NCI-H146 treated with DMSO at 0.1 percent for 48 hours (cell line): ENCODE measurements around the gene MEGF6.
"Not testable (repeated sequence)": the region's sequence is repeated elsewhere in the genome, so short reads cannot be mapped to it uniquely, and the experiment has no call there.

Experiments used
- DNase-seq: peaks from one replicate; lab custom pipeline; 2025; ENCODE audit not compliant: unreplicated experiment; lab: John Stamatoyannopoulos, UW

The MEGF6 gene

DNA sequence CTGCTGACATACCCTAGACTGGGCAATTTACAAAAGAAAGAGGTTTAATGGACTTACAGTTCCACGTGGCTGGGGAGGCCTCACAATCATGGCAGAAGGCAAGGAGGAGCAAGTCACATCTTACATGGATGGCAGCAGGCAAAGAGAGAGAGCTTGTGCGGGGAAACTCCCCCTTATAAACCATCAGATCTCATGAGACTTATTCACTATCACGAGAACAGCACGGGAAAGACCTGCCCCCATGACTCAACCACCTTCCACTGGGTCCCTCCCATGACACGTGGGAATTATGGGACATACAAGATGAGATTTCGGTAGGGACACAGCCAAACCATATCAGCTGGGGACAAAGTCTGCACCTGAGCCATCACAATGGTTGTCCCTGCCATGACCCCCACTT is 35.8 kb downstream of the MEGF6 start:
- DNase-seq, result not testable (repeated sequence)

DNA sequence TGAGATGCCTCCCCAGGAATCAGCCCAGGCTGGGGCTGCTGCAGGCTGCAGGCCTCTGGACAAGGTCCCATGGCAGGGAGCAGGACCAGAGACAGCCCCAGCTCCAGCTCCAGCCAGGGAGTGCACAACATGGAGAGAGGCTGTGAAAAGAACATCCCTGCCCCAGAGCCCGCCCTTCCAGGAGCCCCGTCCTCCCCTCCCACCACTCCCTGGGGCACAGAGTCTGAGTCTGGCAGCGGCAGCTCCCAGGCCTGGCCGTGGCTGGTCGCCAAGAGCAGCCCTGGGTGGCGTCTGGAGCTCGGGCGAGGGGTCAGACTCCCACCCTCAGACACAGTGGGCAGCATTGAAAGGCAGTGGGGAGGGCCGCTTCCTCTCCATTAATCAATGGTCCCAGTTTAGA is 37.8 kb downstream of the MEGF6 start:
- DNase-seq, result no peak

DNA sequence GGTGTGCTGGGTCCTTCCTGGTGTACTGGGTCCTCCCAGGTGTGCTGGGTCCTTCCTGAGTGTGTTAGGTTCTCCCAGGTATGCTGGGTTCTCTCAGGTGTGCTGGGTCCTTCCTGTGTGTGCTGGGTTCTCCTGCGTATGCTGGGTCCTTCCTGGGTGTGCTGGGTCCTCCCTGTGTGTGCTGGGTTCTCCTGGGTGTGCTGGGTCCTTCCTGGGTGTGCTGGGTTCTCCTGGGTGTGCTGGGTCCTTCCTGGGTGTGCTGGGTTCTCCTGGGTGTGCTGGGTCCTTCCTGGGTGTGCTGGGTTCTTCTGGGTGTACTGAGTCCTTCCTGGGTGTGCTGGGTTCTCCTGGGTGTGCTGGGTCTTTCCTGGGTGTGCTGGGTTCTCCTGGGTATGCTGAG is 38.7 kb downstream of the MEGF6 start:
- DNase-seq, result not testable (repeated sequence)

DNA sequence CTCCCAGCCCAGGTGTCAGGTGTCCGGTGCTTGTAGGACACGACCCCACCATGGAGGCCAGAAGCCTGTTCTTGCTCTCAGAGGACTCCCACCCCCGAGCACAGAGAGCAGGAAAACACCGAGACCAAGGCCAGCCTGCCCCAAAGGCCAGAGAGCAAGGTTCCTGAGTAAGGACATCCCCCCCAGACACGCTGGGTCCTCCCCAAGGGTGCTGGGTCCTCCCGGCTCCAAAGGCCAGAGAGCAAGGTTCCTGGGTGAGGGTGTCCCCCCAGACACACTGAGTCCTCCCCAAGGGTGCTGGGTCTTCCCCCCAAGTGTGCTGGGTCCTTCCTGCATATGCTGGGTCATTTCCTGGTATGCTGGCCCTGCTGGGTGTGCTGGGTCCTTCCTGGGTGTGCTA is 40.0 kb downstream of the MEGF6 start:
- no peak for DNase-seq

DNA sequence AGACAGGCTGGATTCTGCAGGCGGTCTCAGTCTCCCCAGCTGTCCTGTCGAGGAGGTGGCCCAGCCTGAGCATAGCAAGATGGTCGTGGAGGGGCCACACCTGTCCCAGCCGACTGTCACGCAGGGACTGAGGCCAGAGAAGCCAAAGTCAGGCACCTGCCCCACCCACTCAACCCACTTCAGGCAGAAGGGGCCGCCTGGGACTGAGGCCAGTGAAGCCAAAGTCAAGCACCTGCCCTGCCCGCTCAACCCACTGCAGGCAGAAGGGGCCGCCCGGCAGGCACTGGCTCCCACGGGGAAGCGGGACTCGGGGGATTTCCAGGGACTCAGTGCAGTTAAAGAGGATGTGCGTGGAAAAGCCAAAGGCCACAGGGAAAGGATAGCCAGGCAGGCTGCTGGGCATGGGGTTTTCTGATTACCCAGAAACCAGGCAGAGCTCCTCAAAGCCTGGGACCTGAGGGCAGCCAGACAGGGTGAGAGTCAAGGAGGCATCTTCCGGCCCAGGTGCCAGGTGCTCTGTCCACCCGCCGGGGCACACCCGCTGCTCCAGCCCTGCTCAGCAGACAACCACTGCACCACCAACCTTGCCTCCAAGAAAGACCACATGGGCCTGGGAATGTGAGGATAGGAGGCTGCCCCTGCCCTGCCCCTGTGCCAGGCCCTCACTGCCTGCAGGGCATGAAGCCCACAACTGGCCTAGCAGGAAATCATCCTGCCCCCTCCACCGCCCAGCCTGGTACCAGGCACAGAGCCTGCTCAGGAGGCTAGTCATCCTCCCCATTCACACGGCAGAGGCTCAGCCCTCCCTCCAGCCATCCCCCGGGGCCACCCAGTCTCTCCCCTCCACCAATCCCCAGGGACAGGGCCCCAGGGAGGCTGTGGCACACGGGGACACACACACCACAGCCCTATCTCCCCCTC is 41.0 kb downstream of the MEGF6 start:
- DNase-seq, result no peak

DNA sequence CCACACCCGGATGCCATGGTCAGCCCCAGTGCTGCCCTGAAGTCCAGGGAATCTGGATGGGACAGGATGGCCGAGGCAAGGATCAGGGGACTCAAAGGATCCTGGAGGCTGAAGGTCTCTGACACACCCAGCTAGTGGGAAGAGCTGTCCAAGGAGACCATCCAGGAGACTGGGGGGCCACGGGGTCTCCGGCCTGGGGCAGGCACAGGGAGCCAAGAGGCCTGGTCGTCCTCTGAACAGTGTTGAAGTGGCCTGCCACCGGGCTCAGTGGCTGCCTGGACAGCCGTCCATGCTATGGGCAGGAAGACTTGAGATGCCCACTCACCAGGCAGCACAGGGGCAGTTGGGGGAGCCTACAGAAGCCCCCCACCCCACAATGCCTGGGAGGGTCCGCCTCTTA is 41.9 kb downstream of the MEGF6 start:
- no peak for DNase-seq

DNA sequence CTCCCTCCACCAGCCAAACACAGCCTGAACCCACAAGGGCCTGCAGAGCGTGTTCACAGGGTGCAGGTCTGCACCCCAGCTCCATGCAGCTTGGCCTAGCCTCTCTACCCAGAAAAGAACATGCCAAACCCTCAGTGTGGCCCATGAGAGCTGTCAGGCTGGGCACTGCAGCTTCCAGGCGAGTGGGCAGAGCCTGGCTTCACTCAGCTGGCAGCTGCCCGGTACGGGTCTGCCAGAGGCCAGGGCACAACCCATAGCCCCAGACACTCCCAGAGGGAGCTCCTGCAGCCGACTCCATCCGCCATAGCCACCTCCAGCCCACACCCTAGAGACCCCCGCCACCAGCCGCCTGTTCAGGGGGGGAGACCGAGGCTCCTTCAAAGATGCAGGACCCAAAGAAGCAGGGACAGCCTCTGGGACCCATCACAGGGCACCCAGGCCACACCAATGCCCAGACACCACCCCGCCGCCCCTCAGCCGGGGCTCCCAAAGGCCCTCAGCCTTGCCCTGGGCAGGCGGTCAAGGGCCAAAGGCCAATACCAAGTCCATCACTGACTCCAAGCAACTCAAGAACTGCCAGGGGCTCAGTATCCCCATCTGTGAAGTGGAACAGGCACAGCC is 42.4 kb downstream of the MEGF6 start:
- no peak for DNase-seq

DNA sequence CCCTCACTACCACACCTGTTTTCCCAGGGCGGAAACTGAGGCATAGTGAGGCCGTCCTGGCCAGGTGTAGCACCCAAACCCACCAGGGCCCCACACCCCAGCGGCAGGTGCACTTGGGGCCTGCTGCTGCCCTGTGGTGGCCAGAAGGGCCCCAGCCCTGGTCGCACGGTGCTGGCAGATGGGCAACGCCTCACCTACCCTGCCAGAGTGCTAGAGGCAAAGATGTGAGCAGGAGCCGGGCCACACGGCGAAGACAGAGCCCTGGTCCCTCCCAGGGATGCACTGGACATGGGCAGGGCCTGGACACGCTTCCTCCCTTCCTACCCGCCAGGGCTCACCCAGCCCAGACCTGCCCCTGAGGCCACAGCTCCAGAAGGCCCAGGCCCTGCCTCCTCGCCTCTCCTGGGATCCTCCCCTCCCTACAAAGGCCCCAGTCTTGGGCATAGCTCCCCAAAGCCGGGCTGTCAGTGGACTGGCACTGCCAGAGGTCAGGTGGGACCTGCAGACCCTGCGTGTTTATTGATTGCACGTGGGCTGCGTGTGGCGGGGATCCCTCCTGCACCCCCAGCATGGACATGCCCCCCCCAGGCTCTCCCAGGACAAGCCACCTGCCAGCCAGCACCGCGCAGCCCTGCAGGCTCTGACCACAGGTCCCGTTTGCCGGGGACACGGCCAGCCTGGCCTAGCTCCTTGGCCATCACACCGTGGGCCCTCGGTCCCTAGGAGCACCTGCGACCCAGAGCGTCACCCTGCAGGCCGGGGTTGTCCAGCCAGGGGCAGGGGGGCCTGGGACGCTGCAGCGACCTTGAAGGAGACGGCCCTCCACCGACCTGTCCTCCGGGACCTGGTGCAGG is 44.1 kb downstream of the MEGF6 start:
- DNase-seq, result no peak

DNA sequence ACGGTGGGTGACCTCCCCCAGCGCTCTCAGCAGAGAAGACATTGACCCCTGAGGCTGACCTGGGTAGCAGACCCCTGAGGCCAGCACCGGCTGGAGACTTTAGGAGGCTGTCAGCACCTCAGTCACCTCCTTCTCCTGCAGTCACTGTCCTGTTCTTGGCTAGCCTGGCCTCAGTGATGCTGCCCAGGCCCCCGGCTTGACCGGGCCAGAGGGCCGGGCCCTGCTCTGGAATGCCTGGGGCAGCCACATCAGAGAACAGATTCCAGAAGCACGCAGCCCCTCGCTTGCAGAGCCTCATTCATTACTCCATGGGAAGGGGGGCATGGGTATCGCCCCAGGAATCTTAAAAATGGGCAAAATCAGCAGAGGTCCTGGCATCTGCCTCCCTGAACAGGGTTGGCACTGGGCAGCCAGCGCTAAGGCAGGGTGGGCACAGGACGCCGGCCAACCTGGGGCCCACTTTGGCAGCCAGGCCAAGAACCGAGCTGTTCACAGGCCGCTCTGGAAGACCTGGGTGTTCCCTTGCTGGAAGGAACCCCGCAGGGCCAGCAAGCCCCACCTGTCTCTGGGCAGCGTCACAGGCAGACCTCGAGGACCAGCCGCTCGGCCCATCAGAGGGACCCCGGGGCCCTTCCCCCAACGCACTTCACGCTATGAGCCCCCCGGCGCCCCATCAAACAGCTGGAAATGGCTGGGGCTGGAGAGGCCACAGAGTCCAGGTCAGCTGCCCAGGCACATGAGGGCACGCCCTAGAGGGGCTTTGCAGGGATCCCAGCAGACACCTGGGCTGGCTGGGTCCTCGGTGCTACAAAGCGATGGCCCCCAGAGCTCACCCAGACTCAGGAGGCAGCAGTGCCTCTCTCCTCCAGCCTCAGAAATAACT is 45.1 kb downstream of the MEGF6 start:
- DNase-seq, result no peak

DNA sequence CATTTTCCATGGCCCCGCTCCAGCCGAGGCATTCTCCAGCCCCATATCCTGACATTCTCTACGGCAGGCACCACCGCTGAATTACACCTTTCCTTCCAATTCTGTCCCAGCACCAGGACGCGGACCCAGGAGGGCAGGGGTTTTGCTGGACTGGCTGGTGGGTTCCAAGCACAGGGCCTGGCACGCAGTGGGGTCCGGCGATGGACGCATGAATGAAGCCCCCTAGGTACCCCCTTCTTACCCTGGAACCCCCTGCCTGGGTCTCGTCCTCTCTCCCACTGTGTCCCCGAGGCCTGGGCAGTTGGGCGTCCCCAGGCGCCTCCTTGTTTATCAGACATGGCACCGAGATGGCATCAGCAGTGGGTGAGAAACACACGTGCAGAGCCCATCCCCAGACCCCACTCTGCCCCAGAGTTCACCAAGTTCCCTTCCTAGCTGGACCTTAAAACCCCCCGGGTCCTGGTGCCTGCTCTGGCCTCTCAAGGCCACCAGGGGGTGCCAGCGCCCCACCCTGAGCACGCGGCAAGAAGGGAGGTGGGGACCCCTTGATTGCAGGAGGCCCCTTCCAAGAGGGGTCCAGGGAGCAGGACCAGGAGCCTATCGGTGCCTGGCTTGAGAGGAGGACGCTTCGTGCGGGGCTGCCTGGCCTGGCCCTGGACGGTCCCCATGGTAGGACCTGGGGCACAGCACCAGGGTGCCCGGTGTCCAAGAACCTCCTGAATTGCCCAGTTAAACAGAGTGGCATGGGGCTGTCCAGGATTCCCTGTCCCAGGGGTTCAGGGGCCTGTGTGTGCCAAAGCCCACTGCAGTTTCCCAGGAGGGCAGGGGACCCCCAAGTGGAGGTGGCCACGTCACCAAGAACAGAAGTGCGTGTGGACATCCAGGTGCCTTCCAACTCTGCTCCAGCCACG is 46.1 kb downstream of the MEGF6 start:
- DNase-seq, result no peak

DNA sequence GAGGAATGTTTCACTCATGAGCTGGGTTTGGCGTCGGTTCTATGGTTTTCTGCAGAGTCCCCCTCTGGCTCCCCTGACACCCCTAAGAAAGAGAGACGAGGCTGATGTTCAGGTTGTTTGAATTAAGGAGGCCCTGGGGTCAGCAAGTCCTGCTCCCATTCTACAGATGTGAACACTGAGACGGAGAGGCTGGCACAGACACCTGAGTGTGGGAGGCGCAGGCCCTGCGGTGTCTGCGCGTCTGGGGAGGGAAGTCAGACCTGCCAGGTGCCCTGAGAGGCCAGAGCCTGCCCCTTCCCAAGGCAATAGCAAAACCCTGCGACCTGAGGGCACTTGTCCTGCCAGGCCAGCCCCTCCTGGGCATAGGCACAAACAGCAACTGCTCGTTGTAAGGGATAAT is 47.7 kb downstream of the MEGF6 start:
- DNase-seq, result no peak

DNA sequence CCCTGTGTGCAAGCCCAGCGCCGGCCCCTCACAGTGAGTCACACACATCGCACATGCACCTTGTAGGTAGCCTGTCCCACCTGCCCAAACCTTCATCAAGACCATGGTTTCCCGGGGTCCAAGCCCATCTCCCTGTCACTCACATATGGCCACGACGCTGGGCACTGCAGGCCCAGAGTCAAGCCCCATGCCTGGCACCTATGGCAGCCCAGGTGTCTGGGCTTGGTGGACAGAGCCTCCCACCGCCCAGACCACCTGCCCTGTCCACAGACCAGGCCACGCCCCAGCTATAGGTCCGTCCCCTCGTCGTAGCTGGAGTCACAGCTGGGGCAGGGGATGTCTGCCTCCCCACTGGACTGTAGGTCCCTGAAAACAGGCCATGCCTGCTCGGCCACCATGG is 48.2 kb downstream of the MEGF6 start:
- no peak for DNase-seq

DNA sequence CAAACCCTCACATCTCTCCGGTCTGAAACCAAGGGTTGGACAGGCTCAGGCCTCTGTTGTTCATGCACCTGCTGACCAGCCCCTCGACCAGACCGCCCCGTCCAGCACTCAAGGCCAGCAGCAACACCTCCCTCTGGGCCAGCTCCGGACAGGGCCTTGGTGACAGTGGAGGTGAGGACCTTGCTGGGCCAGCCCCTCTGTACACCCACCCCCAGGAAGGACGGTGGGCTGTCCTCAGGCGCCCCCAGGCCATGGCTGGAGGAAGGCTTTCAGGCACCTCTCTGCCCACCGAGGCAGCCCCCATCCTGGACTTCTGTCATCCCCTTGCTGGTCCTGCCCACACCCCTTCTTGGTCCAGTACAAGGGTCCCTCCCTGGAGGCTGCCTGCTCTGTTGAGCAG is 48.6 kb downstream of the MEGF6 start:
- no peak for DNase-seq

DNA sequence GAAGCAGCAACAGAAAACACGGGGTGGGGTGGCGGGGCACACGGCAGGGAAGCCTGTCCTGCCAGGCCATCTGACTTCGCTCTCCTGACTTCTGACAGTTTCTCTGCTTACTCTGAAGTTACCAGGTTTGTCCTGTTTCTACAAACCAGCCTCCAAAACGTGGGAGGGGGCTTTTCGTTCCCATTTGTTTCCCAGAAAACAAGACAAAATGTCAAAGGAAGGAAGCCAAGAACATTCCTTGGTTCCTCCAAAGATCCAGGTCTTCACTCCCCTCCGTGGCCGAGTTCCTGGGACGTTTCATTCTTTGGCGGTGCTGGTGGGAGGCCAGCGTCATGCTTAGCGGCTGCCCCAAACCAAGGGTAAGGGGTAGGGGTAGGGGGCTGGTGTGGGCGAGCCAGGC is 49.6 kb downstream of the MEGF6 start:
- DNase-seq, result no peak

DNA sequence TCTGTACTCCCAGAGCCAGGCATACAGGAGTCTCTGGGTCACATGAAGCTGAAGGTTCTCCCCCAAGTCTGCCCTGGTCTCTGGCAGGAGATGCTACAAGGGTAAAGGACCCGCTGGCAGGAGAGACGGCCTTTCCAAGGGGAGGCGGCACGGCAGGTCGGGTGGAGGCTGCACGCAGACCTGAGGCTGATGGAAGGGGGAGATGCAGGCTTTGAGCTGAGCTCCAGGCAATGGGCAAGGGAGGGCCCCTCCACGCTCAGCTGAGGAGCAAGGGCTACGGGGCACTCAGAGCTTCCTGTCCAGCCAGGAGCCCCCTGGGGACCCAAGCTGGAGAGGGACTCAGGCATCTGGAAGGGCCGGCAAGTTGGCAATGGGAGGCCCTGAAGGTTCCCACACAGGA is 50.3 kb downstream of the MEGF6 start:
- DNase-seq, result no peak

DNA sequence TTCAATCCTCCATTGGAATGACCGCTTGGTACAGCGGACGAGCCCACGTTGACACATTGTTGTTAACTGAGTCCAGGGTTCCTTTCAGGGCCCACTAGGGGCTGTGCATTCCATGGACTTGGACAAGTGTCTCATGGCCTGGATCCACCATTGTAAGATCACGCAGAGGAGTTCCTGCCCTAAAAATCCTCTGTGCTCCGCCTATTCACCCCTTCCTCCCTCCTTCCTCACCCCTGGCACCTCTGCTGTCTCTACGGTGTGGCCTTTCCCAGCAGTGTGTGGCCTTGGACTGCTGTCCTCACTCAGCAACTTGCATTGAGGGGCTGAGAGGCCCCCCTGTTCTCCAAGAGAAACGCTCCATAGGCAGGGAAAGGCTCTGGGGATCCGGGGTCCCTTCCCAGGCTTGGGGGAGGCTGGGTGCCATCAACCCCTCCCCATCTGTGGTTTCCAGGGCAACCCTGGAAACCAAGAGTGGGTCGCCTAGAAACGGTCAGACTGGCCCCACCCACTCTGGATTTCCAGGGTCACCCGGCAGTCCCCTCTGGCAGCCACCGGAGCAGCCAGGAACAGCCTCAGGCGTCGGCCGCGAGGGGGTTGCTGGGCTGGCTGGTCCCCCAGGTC is 50.9 kb downstream of the MEGF6 start:
- DNase-seq, result no peak

DNA sequence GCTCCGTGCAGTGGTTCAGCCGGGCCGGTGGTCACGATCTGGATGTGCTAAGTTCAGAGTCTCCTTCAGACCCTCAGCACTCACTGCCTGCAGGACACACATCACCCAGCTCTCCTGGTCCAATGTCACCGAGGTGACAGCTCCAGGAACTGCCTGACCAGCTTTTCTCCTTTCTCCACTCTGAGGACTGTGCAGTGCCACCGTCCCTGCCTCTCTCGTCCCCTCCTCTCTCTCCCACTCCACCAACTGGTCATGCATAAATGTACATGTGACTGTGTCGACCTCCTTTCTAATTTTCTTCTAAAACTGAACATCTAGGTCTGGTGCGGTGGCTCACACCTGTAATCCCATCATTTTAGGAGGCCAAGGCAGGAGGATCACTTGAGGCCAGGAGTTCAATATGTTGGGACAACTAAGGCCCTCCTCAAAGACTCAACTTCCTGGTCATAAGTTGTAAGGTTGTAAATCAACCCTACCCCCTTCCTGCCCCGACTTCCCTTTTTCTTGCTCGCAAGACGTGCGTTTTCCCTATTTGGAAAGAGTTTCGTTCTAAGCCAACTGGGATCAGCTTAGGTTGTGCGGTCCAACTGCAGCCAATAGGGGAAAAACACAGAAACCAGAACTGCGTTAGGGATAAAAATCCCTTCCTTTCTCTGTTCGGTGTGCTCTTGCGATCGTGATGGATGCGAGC is 53.1 kb downstream of the MEGF6 start:
- DNase-seq, result no peak

DNA sequence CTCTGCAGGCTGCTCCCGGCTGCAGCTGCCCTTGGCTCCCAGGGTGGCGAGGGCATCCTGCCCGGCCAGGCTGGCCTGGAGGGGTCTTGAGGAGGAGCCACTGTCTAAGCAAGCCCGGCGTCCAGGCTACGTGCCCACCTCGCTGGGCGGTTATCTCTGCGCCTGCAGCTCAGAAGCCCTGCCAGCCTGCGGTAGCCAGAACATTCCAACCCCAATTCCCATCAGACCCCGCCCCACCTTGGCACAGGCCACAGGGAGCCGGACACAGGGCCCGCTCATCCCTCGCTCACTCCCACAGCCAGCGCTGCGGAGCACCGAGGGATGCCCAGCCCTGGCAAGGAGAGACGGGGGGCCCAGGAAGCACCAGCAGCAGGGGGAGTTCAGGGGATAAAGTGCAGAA is 53.9 kb downstream of the MEGF6 start:
- DNase-seq, result no peak

DNA sequence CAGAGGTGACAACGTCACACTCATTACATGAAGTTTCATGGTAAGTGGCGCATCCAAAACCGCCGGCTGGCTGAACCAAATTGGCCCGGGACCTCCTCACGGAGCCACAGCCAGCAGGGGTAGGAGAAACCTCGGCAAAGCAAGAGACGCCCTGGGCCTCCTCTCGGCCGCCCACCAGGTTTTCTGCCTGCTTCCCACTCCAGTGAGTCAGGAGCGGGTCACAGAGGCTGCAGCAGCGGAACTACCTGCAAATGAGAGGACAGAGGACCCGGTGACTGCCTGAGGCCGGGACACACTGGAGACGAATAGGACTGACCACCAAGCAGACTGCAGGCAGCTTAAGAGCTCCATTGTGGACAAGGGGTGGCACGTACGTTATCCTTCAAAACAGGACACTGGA is 55.0 kb downstream of the MEGF6 start:
- no peak for DNase-seq
